Placental epithelial cell (primary cell): ENCODE measurements around the gene KNL1. TPM values are rescaled to one million over a fixed set of nuclear protein-coding genes. Genes with fewer than 3 reads are reported as not detected.

Experiments
- small RNA-seq: library from RNA; depleted of rRNA; stranded (forward); fragments of <200 nt; gene quantifications from one replicate; pipeline ENCODE3, GENCODE V24; 2012
- total RNA-seq: library from RNA; depleted of rRNA; stranded (reverse); fragments of >200 nt; gene quantifications from 2 replicates; pipeline ENCODE4 v1.2.3, GENCODE V29; 2012

KNL1 gene
- total RNA-seq, result 3.9 and 10.8 TPM in 2 replicates

GRCh38 chr15:40593588-40594428, at the start of gene KNL1:
TSS of gene KNL1 (plus strand) at chr15:40594249. CDS start at chr15:40602932, 8,683 bp downstream.

GRCh38 chr15:40564591-40565332, 29.3 kb upstream of the KNL1 start, which contains the start of gene CCDC32:
TSS of gene CCDC32 (minus strand) at chr15:40565042. CDS start at chr15:40563015, 2,027 bp downstream.

GRCh38 chr15:40569129-40569953, 24.7 kb upstream of the KNL1 start, which contains the start of gene RPUSD2:
TSS of gene RPUSD2 (plus strand) at chr15:40569299. CDS start at chr15:40569338, 39 bp downstream.

GRCh38 chr15:40694688-40695468, 100.8 kb downstream of the KNL1 start, which contains the start of gene RAD51:
TSS of gene RAD51 (plus strand) at chr15:40695174. CDS start at chr15:40698759, 3,585 bp downstream.

Small RNAs within 50 kb of the gene (small RNA-seq; reads per million reads assigned to genes)
- gene RF00017, result not detected
- not detected for gene RN7SL376P

Other genes starting within 250 kb of the KNL1 start
- gene PHGR1, start 243.2 kb upstream of the KNL1 start, total RNA-seq, result not detected in 2 replicates
- 0.39 and 2.2 TPM in 2 replicates for gene DISP2, start 236.0 kb upstream of the KNL1 start, total RNA-seq
- gene KNSTRN, start 211.5 kb upstream of the KNL1 start, total RNA-seq, result 14.5 and 15.8 TPM in 2 replicates
- gene IVD, start 188.5 kb upstream of the KNL1 start, total RNA-seq, result 18.1 and 21.1 TPM in 2 replicates
- 14.5 and 17.3 TPM in 2 replicates for gene BAHD1, start 153.3 kb upstream of the KNL1 start, total RNA-seq
- gene CHST14, start 123.3 kb upstream of the KNL1 start, total RNA-seq, result 18.5 and 20.4 TPM in 2 replicates
- 20.0 and 38.9 TPM in 2 replicates for gene CCDC32, start 29.2 kb upstream of the KNL1 start, total RNA-seq
- 9.4 and 14.6 TPM in 2 replicates for gene RPUSD2, start 24.9 kb upstream of the KNL1 start, total RNA-seq
- gene RAD51, start 100.9 kb downstream of the KNL1 start, total RNA-seq, result 4.3 and 4.7 TPM in 2 replicates
- 13.3 and 16.1 TPM in 2 replicates for gene RMDN3, start 161.0 kb downstream of the KNL1 start, total RNA-seq
- gene GCHFR, start 169.8 kb downstream of the KNL1 start, total RNA-seq, result 4.3 and 5.5 TPM in 2 replicates
- under 0.01 and 0.33 TPM in 2 replicates for gene C15orf62, start 175.7 kb downstream of the KNL1 start, total RNA-seq
- 27.5 and 29.2 TPM in 2 replicates for gene ZFYVE19, start 212.8 kb downstream of the KNL1 start, total RNA-seq
- gene DNAJC17, start 213.2 kb downstream of the KNL1 start, total RNA-seq, result 20.0 and 23.9 TPM in 2 replicates
- gene PPP1R14D, start 234.5 kb downstream of the KNL1 start, total RNA-seq, result not detected in 2 replicates
- 122 and 190 TPM in 2 replicates for gene SPINT1, start 249.8 kb downstream of the KNL1 start, total RNA-seq